Renal cortical epithelial cell (primary cell): ENCODE measurements around the gene LRBA. TPM values are rescaled to one million over a fixed set of nuclear protein-coding genes. Genes with fewer than 3 reads are reported as not detected.

Experiments used
- DNase-seq: peaks from one replicate; pipeline ENCODE4 v3.0.0-alpha.2; 2011; ENCODE audit warnings: low read depth
- total RNA-seq: library from RNA; depleted of rRNA; stranded (reverse); fragments of >200 nt; gene quantifications from 2 replicates; pipeline ENCODE4 v1.2.3, GENCODE V29; 2014

The LRBA gene
- total RNA-seq, 1 donor from 2014 or later, result 119 TPM

GRCh38 chr4:150327262-150327780, 687.8 kb downstream of the LRBA start:
- DNase-seq, result no peak

DNA sequence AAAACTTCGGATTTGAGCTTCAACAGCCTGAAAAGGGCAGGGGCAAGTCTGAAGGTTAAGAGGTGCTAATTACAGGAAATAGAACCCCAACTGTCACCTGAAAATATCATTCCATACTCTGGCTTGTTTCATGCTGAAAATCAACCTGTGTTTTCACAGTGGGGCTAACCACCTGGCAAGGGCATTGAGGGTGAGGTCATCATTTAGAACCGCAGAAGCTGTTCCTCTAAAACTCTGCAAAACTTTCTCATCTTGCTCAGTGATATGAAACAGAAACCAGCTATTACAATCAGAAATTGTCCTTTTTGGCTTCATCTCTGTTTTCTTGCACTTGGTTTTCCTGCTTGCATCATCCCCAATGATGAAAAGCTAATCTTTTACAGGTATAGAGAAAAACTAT, 689.2 kb downstream of the LRBA start:
- DNase-seq, result no peak

- no peak for DNase-seq
Observed at GRCh38 chr4:150323406-150324325, 691.4 kb downstream of the LRBA start.

- no peak for DNase-seq
Observed at GRCh38 chr4:150322646-150323045, 692.4 kb downstream of the LRBA start.

DNA sequence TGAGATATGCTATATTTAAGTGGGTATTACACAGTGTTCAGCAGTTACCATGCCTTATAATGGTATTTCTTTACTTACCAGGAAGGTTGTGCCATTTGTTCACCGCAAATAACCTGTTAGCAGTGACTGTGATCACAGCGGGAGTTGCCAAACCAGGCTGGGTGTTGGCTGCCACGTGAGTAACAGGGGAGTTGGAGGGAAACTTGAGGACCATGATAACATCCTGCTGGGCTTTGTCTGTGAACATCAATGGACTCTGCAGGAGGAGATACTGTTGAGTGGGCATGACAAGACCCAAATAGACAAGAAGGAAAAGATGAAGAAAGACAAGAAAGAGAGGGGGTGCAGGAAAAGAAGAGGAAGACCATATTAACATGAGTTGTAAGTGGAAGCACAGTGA, 694.0 kb downstream of the LRBA start:
- DNase-seq, result no peak

DNA sequence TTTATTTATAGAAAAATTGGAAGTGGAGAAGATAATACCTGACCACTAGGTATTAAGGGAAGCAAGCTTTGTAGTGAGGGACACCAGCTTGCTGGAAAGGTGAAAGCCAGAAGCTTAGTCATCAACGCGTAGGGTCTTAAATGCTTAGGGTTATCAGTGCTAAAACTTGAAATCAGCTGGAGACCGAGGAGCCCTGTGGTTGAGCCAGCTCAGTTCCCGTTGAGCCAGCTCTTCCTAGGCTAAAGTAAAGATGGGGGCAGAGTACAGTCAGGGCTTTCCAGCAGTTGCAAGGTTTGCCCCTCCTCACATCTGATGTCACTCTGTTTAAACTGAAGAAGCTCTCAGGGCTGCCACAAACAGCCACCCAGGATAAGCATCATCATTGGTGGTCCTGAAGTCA, 696.1 kb downstream of the LRBA start:
- DNase-seq, result no peak

- no peak for DNase-seq
Observed at GRCh38 chr4:150318527-150318926, 696.6 kb downstream of the LRBA start.

- peak; percentile 18 for DNase-seq
Observed at GRCh38 chr4:150316332-150317205, 698.5 kb downstream of the LRBA start.

- DNase-seq, result no peak
Observed at GRCh38 chr4:150315691-150316090, 699.4 kb downstream of the LRBA start.

- DNase-seq, result peak; percentile 70
Observed at GRCh38 chr4:150315175-150315574, 699.9 kb downstream of the LRBA start.

DNA sequence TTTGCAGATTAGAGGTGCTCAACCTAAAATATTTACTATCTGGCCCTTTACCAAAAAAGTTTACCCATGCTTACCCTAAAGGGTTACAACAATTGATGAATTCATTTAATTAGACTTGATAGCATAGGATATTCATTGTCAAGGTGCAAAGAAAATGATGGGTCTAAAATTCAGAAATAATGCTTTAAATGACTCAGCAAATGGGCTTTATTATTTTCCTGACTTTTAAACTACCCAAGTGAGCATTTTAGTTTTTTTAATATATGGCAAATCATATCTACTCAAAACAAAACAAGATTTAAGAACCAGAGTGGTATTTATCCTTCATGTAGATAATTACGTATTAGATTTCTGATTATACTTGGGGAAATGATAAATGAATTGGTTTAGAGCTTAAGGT, 701.1 kb downstream of the LRBA start:
- no peak for DNase-seq

GRCh38 chr4:150310159-150310895, 704.8 kb downstream of the LRBA start:
- peak; percentile 80 for DNase-seq

DNA sequence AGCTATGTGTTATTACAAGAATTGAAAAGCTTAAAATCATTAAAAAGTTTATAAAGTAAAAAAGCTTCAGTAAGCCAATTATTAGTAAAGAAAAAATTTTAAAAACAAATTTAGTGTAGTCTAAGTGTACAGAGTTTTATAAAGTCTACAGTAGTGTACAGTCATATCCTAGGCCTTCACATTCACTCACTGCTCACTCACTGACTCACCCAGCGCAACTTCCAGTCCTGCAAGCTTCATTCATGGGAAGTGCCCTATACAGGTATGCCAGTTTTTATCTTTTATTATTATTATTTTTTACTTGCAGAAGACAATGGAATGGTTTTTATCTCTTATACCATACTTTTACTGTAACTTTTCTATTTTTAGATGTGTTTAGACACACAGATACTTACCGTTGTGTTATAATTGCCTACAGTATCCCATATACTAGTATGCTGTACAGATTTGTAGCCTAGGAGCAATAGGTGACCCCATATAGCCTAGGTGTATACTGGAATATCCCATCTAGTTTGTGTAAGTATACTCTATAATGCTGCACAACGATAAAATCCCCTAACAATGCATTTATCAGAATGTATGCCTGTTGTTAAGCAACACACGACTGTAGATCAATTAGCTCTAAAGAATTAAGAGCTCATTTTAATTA, 706.1 kb downstream of the LRBA start:
- DNase-seq, result peak; percentile 60

DNA sequence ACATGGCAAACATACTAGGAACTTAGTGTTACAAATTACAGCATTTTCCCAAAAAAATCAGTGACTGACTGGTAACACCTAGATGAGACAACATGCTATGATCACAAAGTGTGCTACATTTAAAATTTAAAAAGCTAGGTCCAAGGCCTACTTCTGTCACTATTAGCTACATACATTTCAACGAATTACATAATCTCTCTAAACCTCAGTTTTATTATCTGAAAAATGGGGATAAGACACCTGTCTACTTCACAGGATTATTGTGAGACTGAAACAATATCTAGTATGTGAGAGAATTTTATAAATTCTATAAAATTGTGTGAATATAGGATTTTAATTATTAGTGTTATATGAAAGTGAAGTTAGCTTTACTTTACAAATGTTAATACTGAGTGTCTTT, 708.4 kb downstream of the LRBA start:
- no peak for DNase-seq

GRCh38 chr4:150305995-150306394, 709.1 kb downstream of the LRBA start:
- DNase-seq, result peak; percentile 68

- DNase-seq, result peak; percentile 98
Observed at GRCh38 chr4:150302553-150302952, 712.5 kb downstream of the LRBA start.

GRCh38 chr4:150299816-150300215, 715.3 kb downstream of the LRBA start:
- DNase-seq, result no peak

GRCh38 chr4:150297861-150298474, 717.1 kb downstream of the LRBA start:
- DNase-seq, result peak; percentile 60

DNA sequence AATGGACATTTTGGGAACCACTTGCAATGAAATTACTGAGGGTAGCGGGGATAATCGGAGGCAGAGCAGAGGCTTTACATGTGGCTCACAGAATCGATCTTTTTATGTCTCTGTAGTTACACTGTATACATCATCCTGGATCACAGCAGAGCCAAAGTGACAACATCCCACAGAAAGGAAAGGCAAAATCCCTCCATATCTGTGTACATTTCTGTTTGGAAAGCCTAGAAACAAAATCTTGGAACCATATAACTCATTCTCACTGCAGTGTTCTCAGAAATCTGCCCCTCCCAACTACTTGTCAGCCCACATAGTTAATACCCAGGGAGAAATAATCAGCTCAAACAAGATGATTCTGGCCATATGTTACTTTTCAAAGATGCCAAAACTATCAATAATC, 725.2 kb downstream of the LRBA start:
- DNase-seq, result no peak

- no peak for DNase-seq
Observed at GRCh38 chr4:150289198-150289597, 725.9 kb downstream of the LRBA start.

- peak; percentile 41 for DNase-seq
Observed at GRCh38 chr4:150286656-150287055, 728.4 kb downstream of the LRBA start.
